Measurements from ENCODE around the gene TXNDC11. TPM values are rescaled to one million over a fixed set of nuclear protein-coding genes. Genes with fewer than 3 reads are reported as not detected.

TXNDC11 gene
- polyA plus RNA-seq, 2 of the 4 experiments (the other 2 are of a cell fraction), result 22.7 to 42.4 TPM

GRCh38 chr16:11670171-11671131, 72.2 kb downstream of the TXNDC11 start (continued):
- TF ChIP-seq SREBF2 (IDR thresholded peaks at IDR 0.05), result no peak

GRCh38 chr16:11669380-11670146, 73.1 kb downstream of the TXNDC11 start:
- no peak for FAIRE-seq
- Histone ChIP-seq H3K27ac (peak overlapping the region; percentile 83 to 92; a peak in 5 of 6 replicates), H3K9me3 (no peaks in the 10 kb centered on the region), H3K4me3 (peak overlapping the region; percentile 94), H3K4me2 (peak overlapping the region; percentile 100), H3K4me1 (peaks cover 43% of the 10 kb centered on the region)
- DNase-seq (ENCODE audit: low read depth in 1 of 2, low spot score in 1 of 2), result no peak
- CTCF ChIA-PET, result interaction anchor here (0.6 to 2.8 kb wide), 5 partner anchors 10 to 273 kb away, joined by 3 to 7 read pairs (median 5); no protein-coding TSS in a partner anchor
- TF ChIP-seq EHF (CRISPR knock-in tag; IDR thresholded peaks at IDR 0.05), result no peak
- TF ChIP-seq MAFK (IDR thresholded peaks at IDR 0.05; ENCODE audit: partially characterized antibody), result no peak
- peak; percentile 69 for TF ChIP-seq ZFP36 (IDR thresholded peaks at IDR 0.05; ENCODE audit: borderline replicate concordance, partially characterized antibody)
- TF ChIP-seq FOXS1 (CRISPR knock-in tag; IDR thresholded peaks at IDR 0.05), result no peak
- POLR2A ChIA-PET, result interaction anchor here (0.6 to 1.0 kb wide), 2 partner anchors 29 to 76 kb away, joined by 4 to 5 read pairs; no protein-coding TSS in a partner anchor
- 85% methylated on average over 17 of the region's 22 CpGs for WGBS (ENCODE audit: missing lambda C conversion rate)
- ATAC-seq, result 0 out of 6 replicates have a peak, but pooled peaks of 1 of the 2 experiments have one; percentile 10

GRCh38 chr16:11668623-11669379, 73.9 kb downstream of the TXNDC11 start:
- ATAC-seq (no peak), DNase-seq (ENCODE audit: low read depth in 1 of 2, low spot score in 1 of 2) (no peak), FAIRE-seq (no peak)
- Histone ChIP-seq H3K4me2 (peak overlapping the region; percentile 100), H3K4me1 (peaks cover 37% of the 10 kb centered on the region), H3K27ac (peak overlapping the region; percentile 83 to 92), H3K9me3 (no peaks in the 10 kb centered on the region), H3K4me3 (peak overlapping the region; percentile 94)
- WGBS (ENCODE audit: missing lambda C conversion rate), result 75% methylated on average over 5 of the region's 97 CpGs
- POLR2A ChIA-PET, result interaction anchor here (1.0 kb wide), 1 partner anchor 28 kb away, joined by 4 read pairs; no protein-coding TSS in a partner anchor
- CTCF ChIA-PET, result interaction anchor here (1.3 to 2.8 kb wide), 4 partner anchors 9 to 273 kb away, joined by 3 to 7 read pairs (median 6); no protein-coding TSS in a partner anchor
- no peak for TF ChIP-seq EHF (CRISPR knock-in tag; IDR thresholded peaks at IDR 0.05)
- no peak for TF ChIP-seq FOSL2 (IDR thresholded peaks at IDR 0.05)
- TF ChIP-seq FOSL2 (CRISPR knock-in tag; IDR thresholded peaks at IDR 0.05), result no peak
- no peak for TF ChIP-seq ZFP36 (IDR thresholded peaks at IDR 0.05; ENCODE audit: borderline replicate concordance, partially characterized antibody)
- TF ChIP-seq ZSCAN20 (CRISPR knock-in tag; IDR thresholded peaks at IDR 0.05), result no peak
- TF ChIP-seq, protein P1, sequence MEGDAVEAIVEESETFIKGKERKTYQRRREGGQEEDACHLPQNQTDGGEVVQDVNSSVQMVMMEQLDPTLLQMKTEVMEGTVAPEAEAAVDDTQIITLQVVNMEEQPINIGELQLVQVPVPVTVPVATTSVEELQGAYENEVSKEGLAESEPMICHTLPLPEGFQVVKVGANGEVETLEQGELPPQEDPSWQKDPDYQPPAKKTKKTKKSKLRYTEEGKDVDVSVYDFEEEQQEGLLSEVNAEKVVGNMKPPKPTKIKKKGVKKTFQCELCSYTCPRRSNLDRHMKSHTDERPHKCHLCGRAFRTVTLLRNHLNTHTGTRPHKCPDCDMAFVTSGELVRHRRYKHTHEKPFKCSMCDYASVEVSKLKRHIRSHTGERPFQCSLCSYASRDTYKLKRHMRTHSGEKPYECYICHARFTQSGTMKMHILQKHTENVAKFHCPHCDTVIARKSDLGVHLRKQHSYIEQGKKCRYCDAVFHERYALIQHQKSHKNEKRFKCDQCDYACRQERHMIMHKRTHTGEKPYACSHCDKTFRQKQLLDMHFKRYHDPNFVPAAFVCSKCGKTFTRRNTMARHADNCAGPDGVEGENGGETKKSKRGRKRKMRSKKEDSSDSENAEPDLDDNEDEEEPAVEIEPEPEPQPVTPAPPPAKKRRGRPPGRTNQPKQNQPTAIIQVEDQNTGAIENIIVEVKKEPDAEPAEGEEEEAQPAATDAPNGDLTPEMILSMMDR (IDR thresholded peaks at IDR 0.05), result no peak
- no peak for TF ChIP-seq E2F6 (IDR thresholded peaks at IDR 0.05; ENCODE audit: borderline replicate concordance, low read depth)
- TF ChIP-seq MAZ (IDR thresholded peaks at IDR 0.05; ENCODE audit: borderline replicate concordance, low read depth, low read length), result no peak
- no peak for TF ChIP-seq HEYL (CRISPR knock-in tag; IDR thresholded peaks at IDR 0.05)
- no peak for TF ChIP-seq PHF8 (IDR thresholded peaks at IDR 0.05; ENCODE audit: borderline replicate concordance, low read depth)
- TF ChIP-seq JUN (IDR thresholded peaks at IDR 0.05), result no peak
- TF ChIP-seq, protein P2, sequence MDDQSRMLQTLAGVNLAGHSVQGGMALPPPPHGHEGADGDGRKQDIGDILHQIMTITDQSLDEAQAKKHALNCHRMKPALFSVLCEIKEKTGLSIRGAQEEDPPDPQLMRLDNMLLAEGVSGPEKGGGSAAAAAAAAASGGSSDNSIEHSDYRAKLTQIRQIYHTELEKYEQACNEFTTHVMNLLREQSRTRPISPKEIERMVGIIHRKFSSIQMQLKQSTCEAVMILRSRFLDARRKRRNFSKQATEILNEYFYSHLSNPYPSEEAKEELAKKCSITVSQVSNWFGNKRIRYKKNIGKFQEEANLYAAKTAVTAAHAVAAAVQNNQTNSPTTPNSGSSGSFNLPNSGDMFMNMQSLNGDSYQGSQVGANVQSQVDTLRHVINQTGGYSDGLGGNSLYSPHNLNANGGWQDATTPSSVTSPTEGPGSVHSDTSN (IDR thresholded peaks at IDR 0.05), result no peak
- TF ChIP-seq FOXS1 (CRISPR knock-in tag; IDR thresholded peaks at IDR 0.05), result no peak

Measured in A549 (cell line).